ENCODE results near the gene PHAX.
"Not testable (repeated sequence)": the region's sequence is repeated elsewhere in the genome, so short reads cannot be mapped to it uniquely, and the experiment has no call there.

Gene PHAX

GRCh38 chr5:126603402-126603991 is 2.8 kb downstream of the PHAX start:
- no peak for DNase-seq (ENCODE audit: low read depth, low spot score)

GRCh38 chr5:126605525-126605924 is 4.8 kb downstream of the PHAX start:
- no peak for DNase-seq (ENCODE audit: low read depth, low spot score)

- no peak for DNase-seq (ENCODE audit: low read depth, low spot score)
Observed at GRCh38 chr5:126610160-126610559, 9.4 kb downstream of the PHAX start.

- DNase-seq (ENCODE audit: low read depth, low spot score) = no peak
Observed at GRCh38 chr5:126610616-126611015, 9.9 kb downstream of the PHAX start.

- no peak for DNase-seq (ENCODE audit: low read depth, low spot score)
Observed at GRCh38 chr5:126613941-126614592, 13.3 kb downstream of the PHAX start.

- DNase-seq (ENCODE audit: low read depth, low spot score) = no peak
Observed at GRCh38 chr5:126615286-126615685, 14.5 kb downstream of the PHAX start.

GRCh38 chr5:126617603-126618002 is 16.9 kb downstream of the PHAX start:
- DNase-seq (ENCODE audit: low read depth, low spot score) = not testable (repeated sequence)

- DNase-seq (ENCODE audit: low read depth, low spot score) = no peak
Observed at GRCh38 chr5:126619781-126620180, 19.0 kb downstream of the PHAX start.

- no peak for DNase-seq (ENCODE audit: low read depth, low spot score)
Observed at GRCh38 chr5:126624534-126624933, 23.8 kb downstream of the PHAX start.

- no peak for DNase-seq (ENCODE audit: low read depth, low spot score)
Observed at GRCh38 chr5:126628102-126628501, 27.4 kb downstream of the PHAX start.

GRCh38 chr5:126631920-126632319 is 31.2 kb downstream of the PHAX start:
- no peak for DNase-seq (ENCODE audit: low read depth, low spot score)

- DNase-seq (ENCODE audit: low read depth, low spot score) = no peak
Observed at GRCh38 chr5:126633552-126633951, 32.8 kb downstream of the PHAX start.

GRCh38 chr5:126635585-126635984 is 34.8 kb downstream of the PHAX start:
- no peak for DNase-seq (ENCODE audit: low read depth, low spot score)

GRCh38 chr5:126636956-126637355 is 36.2 kb downstream of the PHAX start:
- DNase-seq (ENCODE audit: low read depth, low spot score) = no peak

- DNase-seq (ENCODE audit: low read depth, low spot score) = no peak
Observed at GRCh38 chr5:126640866-126641265, 40.1 kb downstream of the PHAX start.

- DNase-seq (ENCODE audit: low read depth, low spot score) = no peak
Observed at GRCh38 chr5:126641387-126641786, 40.6 kb downstream of the PHAX start.

GRCh38 chr5:126645132-126645531 is 44.4 kb downstream of the PHAX start:
- no peak for DNase-seq (ENCODE audit: low read depth, low spot score)

GRCh38 chr5:126647071-126647470 is 46.3 kb downstream of the PHAX start:
- DNase-seq (ENCODE audit: low read depth, low spot score) = no peak

- DNase-seq (ENCODE audit: low read depth, low spot score) = no peak
Observed at GRCh38 chr5:126648471-126648870, 47.7 kb downstream of the PHAX start.

GRCh38 chr5:126649057-126649456 is 48.3 kb downstream of the PHAX start:
- not testable (repeated sequence) for DNase-seq (ENCODE audit: low read depth, low spot score)

GRCh38 chr5:126649709-126650108 is 49.0 kb downstream of the PHAX start:
- not testable (repeated sequence) for DNase-seq (ENCODE audit: low read depth, low spot score)

- no peak for DNase-seq (ENCODE audit: low read depth, low spot score)
Observed at GRCh38 chr5:126650463-126650862, 49.7 kb downstream of the PHAX start.

GRCh38 chr5:126651013-126651577 is 50.3 kb downstream of the PHAX start:
- no peak for DNase-seq (ENCODE audit: low read depth, low spot score)
